ENCODE results near the gene SETD3. TPM values are rescaled to one million over a fixed set of nuclear protein-coding genes. Genes with fewer than 3 reads are reported as not detected.

The SETD3 gene
- total and polyA plus RNA-seq, 2 of the 8 experiments (the other 6 are each of a cell fraction or from before 2014, with no cell fraction given): 24.0 to 64.0 TPM

GRCh38 chr14:99389174-99389826 lies 91.4 kb downstream of the SETD3 start:
- H3K56ac ChIP-seq (replicated peaks; ENCODE audit: insufficient read length, low read depth, low read length): no peak overlapping the region
- TF ChIP-seq RAD21 (IDR thresholded peaks at IDR 0.05 in 1 of 2, conservative IDR thresholded peaks at IDR 0.05 in 1 of 2; ENCODE audit: low read depth in 2 of 2, low read length in 2 of 2) (peak; percentile 71 to 89), EZH2 (IDR thresholded peaks at IDR 0.05; ENCODE audit: low read depth, low read length, severe bottlenecking) (no peak), CTCF (IDR thresholded peaks at IDR 0.05; ENCODE audit: control extremely low read depth in 1 of 3, insufficient read depth in 1 of 3, low read depth in 1 of 3, low read length in 3 of 3) (peak; percentile 76 to 89 (median 88)), GABPA (IDR thresholded peaks at IDR 0.05; ENCODE audit: borderline replicate concordance, insufficient read depth, low read length) (peak; percentile 21; the same call in 1 of the 2 replicates), YY1 (IDR thresholded peaks at IDR 0.05; ENCODE audit: low read depth, low read length) (0 out of 2 replicates have a peak, but pooled peaks have one; percentile 17)
- TF ChIP-seq, protein P1, sequence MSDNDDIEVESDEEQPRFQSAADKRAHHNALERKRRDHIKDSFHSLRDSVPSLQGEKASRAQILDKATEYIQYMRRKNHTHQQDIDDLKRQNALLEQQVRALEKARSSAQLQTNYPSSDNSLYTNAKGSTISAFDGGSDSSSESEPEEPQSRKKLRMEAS (IDR thresholded peaks at IDR 0.05): no peak
- no peak overlapping the region for H3K18ac ChIP-seq (ENCODE audit: extremely low read depth, low read length)
- no peak overlapping the region for H2BK15ac ChIP-seq (ENCODE audit: low read length)
- H3K4ac ChIP-seq (replicated peaks; ENCODE audit: insufficient read length, low read depth, low read length): no peak overlapping the region
- H2BK20ac ChIP-seq (ENCODE audit: low read length): no peak overlapping the region
- H3K9me3 ChIP-seq (ENCODE audit: insufficient read depth in 2 of 2, low read depth in 1 of 2, low read length in 1 of 2): no peaks in the 10 kb centered on the region
- WGBS, 2 experiments (ENCODE audit: extremely low coverage in 1 of 2, insufficient coverage in 1 of 2, insufficient read length in 1 of 2, insufficient replicate concordance in 2 of 2, low coverage in 1 of 2, low lambda C conversion rate in 2 of 2, missing lambda C conversion rate in 1 of 2): 41% methylated on average over 23 of the region's 24 CpGs; no CpG with 5 or more reads in 1 of the 2 experiments
- DNase-seq (ENCODE audit: low read depth in 1 of 2, low spot score in 2 of 2): peak; percentile 33 to 98
- H2BK5ac ChIP-seq (ENCODE audit: low read depth, low read length): no peak overlapping the region
- H3K27me3 ChIP-seq (replicated peaks in 1 of 4; ENCODE audit: control insufficient read depth in 3 of 4, extremely low read depth in 1 of 4, insufficient read depth in 3 of 4, low read length in 3 of 4): no peaks in the 10 kb centered on the region
- H3K27ac ChIP-seq (ENCODE audit: low read depth, low read length): no peak overlapping the region
- H3K23me2 ChIP-seq (ENCODE audit: low read depth, low read length): no peaks in the 10 kb centered on the region
- no peak overlapping the region for H2BK12ac ChIP-seq (ENCODE audit: low read depth, low read length)
- H2AFZ ChIP-seq (ENCODE audit: low read length): no peak overlapping the region
- no peak overlapping the region for H4K5ac ChIP-seq (ENCODE audit: insufficient read length, low read depth, low read length)
- no peak for FAIRE-seq
- no peak overlapping the region for H2AK5ac ChIP-seq (ENCODE audit: low read depth, low read length)
- H3K14ac ChIP-seq (ENCODE audit: insufficient read length): no peak overlapping the region
- CTCF ChIA-PET (ENCODE audit: partially characterized antibody): interaction anchor here (0.7 to 19.9 kb wide), 38 partner anchors 8 to 359 kb away, joined by 3 to 447 read pairs (median 4); no protein-coding TSS in a partner anchor
- no peak overlapping the region for H2BK120ac ChIP-seq (replicated peaks; ENCODE audit: low read depth, low read length)
- peaks cover 0 to 8% (median 1%) of the 10 kb centered on the region in 4 experiments; a peak in 5 of 7 replicates for H3K4me1 ChIP-seq (replicated peaks in 1 of 4; ENCODE audit: control insufficient read depth in 3 of 4, insufficient read depth in 4 of 4, low read length in 3 of 4)
- H4K8ac ChIP-seq (ENCODE audit: extremely low read depth, insufficient read depth, low read length): no peak overlapping the region
- POLR2A ChIA-PET (ENCODE audit: partially characterized antibody): interaction anchor here (0.6 to 1.5 kb wide), 4 partner anchors 9 to 26 kb away, joined by 3 read pairs; no protein-coding TSS in a partner anchor
- H4K20me1 ChIP-seq (replicated peaks in 1 of 2; ENCODE audit: control insufficient read depth in 1 of 2, insufficient read depth in 2 of 2, low read length in 2 of 2): no peaks in the 10 kb centered on the region
- H3K79me1 ChIP-seq (ENCODE audit: low read depth, low read length): peaks cover 3% of the 10 kb centered on the region; the same call in 1 of the 2 replicates
- H3K4me2 ChIP-seq (ENCODE audit: insufficient read depth in 1 of 2, low read depth in 2 of 2, low read length in 2 of 2): peak overlapping the region in 1 of 2 experiments; percentile 43; a peak in 2 of 4 replicates
- no peak overlapping the region for H4K91ac ChIP-seq (replicated peaks; ENCODE audit: insufficient read length, low read length)
- no peaks in the 10 kb centered on the region for H3K79me2 ChIP-seq (ENCODE audit: control insufficient read depth in 1 of 2, insufficient read depth in 2 of 2, low read length in 2 of 2)
- no peak overlapping the region for H3K4me3 ChIP-seq (ENCODE audit: extremely low read depth in 1 of 4, insufficient read depth in 2 of 4, low read depth in 3 of 4, low read length in 4 of 4)
- no peak overlapping the region for H3K9ac ChIP-seq (replicated peaks in 1 of 4; ENCODE audit: extremely low read depth in 1 of 4, low read depth in 3 of 4, low read length in 3 of 4)
- H3K36me3 ChIP-seq (ENCODE audit: control insufficient read depth in 2 of 4, insufficient read depth in 4 of 4, low read length in 3 of 4): no peaks in the 10 kb centered on the region
- H3K23ac ChIP-seq (ENCODE audit: insufficient read length): no peak overlapping the region

Data from H1 (cell line).